GM19099 (cell line): ENCODE results near the gene EEF2.
A peak's percentile ranks its signal among the peaks of the same experiment; 100 is the strongest.

Source experiments
- POLR2A ChIP-seq: IDR thresholded peaks from 3 replicates; pipeline ENCODE4 v1.6.1; 2011; ENCODE audit warnings: low read depth; ENCODE audit not compliant: insufficient read length; ENCODE audit errors: extremely low read depth

EEF2 gene

DNA sequence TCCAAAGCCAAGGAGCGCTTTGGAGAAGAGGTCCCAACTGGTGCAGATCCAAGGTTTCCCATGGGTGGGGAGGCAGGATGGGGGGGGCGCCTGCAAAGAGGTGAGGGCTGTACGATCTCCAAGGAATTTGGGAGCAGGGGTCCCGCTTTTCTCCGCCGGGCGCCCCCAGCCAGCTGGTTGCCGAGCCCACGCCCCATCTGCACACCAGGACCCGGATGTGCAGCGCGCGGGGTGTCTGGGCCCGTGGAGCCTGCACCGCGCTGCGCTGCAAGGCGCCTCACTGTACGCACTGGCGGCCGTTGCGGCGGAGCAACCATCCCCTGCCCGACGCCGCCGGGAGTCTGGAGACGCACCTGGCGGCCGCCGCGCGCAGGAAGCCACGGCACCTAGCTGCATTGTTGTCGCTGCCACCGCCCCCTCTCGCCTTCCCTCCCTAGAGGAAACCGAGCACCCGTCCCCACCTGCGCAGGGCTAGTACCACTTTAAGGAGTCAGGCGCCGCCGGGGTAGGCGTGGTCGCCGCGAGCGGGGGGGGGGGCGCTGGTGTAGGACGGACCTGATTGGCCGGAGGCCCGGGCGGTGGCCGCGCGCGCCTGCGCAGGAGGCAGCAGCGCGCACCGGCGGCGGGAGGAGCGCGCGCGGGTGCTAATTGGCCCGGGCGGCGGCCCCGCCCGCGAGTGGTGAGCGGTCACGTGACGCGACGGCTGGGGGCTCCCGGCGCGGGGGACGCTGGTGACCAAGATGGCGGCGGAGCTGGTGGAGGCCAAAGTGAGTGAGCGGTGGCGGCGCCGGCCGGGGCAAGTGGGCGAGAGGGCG is 22.0 kb upstream of the EEF2 start, which contains the start of gene PIAS4:
Gene PIAS4 (plus strand): TSS at position 716 of the 815 bp plus-strand sequence. CDS start 25 bp downstream, at position 741.
- peak; percentile 71 for TF ChIP-seq POLR2A

DNA sequence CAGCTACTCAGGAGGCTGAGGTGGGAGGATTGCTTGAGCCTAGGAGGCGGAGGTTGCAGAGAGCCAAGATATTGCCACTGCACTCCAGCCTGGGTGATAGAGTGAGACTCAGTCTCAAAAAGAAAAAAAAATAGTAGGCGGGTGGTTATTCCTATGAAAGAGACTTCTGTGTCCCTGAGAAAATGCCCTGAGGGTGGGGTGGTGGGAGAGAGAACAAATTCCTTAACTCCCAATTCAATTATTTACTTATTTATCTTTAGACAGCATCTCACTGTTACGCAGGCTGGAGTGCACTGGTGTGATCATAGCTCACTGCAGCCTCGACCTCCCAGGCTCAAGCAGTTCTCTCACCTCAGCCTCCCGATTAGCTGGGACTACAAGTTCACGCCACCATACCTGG is 10.3 kb upstream of the EEF2 start:
- no peak for TF ChIP-seq POLR2A

DNA sequence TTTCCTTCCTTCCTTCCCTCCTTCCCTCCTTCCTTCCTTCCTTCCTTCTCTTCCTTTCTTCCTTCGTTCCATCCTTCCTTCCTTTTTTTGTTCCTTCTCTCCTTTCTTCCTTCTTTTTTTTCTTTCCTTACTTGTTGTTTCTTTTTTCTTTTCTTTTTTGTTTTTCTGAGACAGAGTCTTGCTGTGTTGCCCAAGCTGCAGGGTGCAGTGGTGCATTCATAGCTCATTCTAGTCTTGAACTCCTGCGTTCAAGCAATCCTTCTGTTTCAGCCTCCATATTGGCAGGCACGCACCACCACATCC is 5.5 kb upstream of the EEF2 start:
- no peak for TF ChIP-seq POLR2A

DNA sequence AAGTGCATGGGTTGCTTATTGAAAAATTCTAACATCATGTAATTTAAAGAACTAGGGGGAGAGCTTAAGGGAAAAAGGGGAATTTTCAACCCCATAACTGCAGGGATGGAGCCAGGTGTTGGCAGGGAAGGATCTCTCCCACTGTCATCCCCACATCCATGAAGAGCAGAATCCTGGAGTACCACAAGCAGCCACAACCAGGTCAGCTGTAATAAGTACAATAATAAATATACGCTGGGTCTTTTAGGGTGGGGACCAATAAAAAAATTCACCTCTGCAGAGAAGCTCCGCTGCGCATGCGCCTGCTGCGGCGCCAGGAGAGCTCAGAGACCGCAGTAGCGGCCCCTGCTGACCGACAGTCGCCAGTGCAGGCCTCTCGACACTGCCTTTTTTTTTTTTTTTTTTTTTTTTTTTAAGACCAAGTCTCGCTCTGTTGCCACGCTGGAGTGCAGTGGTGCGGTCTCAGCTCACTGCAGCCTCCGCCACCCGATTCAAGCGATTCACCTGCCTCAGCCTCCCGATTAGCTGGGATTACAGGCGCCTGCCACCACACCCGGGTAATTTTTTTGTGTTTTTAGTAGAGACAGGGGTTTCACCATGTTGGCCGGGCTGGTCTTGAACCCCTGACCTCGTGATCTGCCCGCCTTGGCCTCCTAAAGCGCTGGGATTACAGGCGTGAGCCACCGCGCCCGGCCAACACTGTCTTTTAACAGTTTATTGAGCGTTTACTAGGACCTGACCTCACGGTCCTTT is 2.5 kb upstream of the EEF2 start:
- no peak for TF ChIP-seq POLR2A

DNA sequence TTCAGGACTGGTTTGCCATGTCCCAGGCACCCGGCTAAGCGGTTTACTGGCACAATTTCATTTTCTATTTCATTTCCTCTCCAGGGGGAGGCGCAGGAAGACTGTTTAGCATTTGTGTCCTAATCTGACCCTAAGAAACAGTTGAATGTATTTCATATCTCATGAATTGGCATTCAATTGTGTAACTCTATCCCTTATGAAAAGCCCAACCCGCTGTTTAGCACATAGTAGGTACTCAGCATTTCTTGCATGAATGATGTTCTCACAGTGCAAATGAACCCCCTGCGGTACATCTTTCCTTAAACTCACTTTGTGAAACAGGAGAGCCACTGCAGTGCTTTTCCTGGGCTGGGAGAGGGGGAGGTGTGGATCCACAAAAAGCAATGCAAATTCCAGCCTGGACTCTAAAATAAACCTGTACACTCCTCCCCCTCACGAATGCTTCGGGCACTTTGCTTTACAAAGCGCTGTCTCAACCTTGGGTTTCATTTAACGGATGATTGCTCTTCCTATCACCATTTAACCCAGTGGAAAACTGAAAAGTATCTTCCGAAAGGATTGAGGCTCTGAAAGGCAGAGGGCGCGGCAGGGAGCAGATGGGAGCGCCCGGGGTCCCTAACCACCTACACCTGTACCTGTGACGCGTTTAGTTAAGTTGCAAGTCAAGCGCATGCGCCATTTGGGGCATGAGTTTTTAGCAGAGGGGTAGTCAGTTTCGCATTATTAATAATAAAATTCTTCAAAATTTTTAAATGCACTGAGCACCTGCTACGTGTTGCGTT is 1.2 kb upstream of the EEF2 start:
- no peak for TF ChIP-seq POLR2A

DNA sequence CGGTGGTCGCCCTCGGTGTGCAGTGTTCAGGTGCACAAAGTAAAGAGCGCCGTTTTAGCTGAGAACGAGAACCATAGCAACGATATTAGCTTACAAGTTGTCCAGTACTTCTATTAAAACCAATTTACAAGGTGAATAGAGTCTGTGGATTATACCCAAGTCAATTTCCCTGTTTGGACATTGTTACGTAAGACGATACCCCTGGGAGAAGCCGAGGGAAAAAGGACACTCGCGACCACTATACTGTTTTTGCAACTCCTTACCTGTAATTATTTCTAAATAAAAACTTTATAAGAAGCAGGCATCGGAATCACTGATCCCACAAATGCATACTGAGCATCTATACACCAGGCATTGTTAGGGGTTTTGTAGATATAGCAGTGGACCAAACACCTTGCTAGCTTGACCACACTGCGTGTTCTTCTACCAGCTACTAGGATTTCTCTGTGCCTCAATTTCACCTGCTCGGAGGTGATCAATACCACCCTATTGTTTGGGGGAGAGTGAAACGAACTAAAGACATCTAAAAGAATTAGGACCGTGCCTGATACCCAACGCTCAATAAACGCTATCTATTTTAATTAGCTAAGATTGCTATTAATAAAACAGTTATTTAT is 488 bp upstream of the EEF2 start:
- no peak for TF ChIP-seq POLR2A

GRCh38 chr19:3984584-3984907 is 717 bp downstream of the EEF2 start:
- TF ChIP-seq POLR2A = no peak

GRCh38 chr19:3983936-3984583 is 1.2 kb downstream of the EEF2 start:
- no peak for TF ChIP-seq POLR2A

- TF ChIP-seq POLR2A = peak; percentile 19
Measured at GRCh38 chr19:3983542-3983914, 1.7 kb downstream of the EEF2 start.

- TF ChIP-seq POLR2A = no peak
Measured at GRCh38 chr19:3982701-3983541, 2.3 kb downstream of the EEF2 start.

- TF ChIP-seq POLR2A = no peak
Measured at GRCh38 chr19:3981736-3982681, 3.3 kb downstream of the EEF2 start.

GRCh38 chr19:3981373-3981735 is 3.9 kb downstream of the EEF2 start:
- TF ChIP-seq POLR2A = no peak
